ENCODE measurements around the gene PTPRM. TPM values are rescaled to one million over a fixed set of nuclear protein-coding genes. Genes with fewer than 3 reads are reported as not detected.

The PTPRM gene
- total RNA-seq, 1 experiment from 2014 or later, result 11.1 TPM

- Mint-ChIP-seq H3K9me3 (no peaks in the 10 kb centered on the region), H3K4me1 (peaks cover 46% of the 10 kb centered on the region), H3K27me3 (ENCODE audit: low read depth) (no peaks in the 10 kb centered on the region), H3K4me3 (no peak overlapping the region), H3K36me3 (no peaks in the 10 kb centered on the region), H3K27ac (no peak overlapping the region)
- ChIA-PET POLR2A (no interaction called here), CTCF (interaction anchor here (1.0 kb wide), 1 partner anchor 12 kb away, joined by 3 read pairs; no protein-coding TSS in a partner anchor)
- no peak for DNase-seq (ENCODE audit: low spot score)
- no peak for ATAC-seq
- no peak for TF ChIP-seq FOXP1 (CRISPR knock-in tag; IDR thresholded peaks at IDR 0.05; ENCODE audit: borderline replicate concordance)
- no peak for TF ChIP-seq AR (CRISPR knock-in tag; IDR thresholded peaks at IDR 0.05)
- no peak for TF ChIP-seq CBFB (CRISPR knock-in tag; IDR thresholded peaks at IDR 0.05; ENCODE audit: low read depth)
- TF ChIP-seq TP53 (CRISPR knock-in tag; IDR thresholded peaks at IDR 0.05), result no peak
- TF ChIP-seq EMX1 (CRISPR knock-in tag; IDR thresholded peaks at IDR 0.05), result no peak
- TF ChIP-seq ZNF219 (CRISPR knock-in tag; IDR thresholded peaks at IDR 0.05; ENCODE audit: borderline replicate concordance), result no peak
- no peak for TF ChIP-seq ATF1 (CRISPR knock-in tag; IDR thresholded peaks at IDR 0.05)
- no peak for TF ChIP-seq ZNF512 (CRISPR knock-in tag; IDR thresholded peaks at IDR 0.05; ENCODE audit: borderline replicate concordance)
- no peak for TF ChIP-seq PRRX2 (CRISPR knock-in tag; IDR thresholded peaks at IDR 0.05)
- TF ChIP-seq USF1 (CRISPR knock-in tag; IDR thresholded peaks at IDR 0.05), result no peak
Measured at GRCh38 chr18:8248576-8248975, 681.5 kb downstream of the PTPRM start.

- ChIA-PET CTCF (no interaction called here), POLR2A (no interaction called here)
- ATAC-seq (no peak), DNase-seq (ENCODE audit: low spot score) (no peak)
- Mint-ChIP-seq H3K4me1 (peaks cover 49% of the 10 kb centered on the region), H3K4me3 (no peak overlapping the region), H3K9me3 (no peaks in the 10 kb centered on the region), H3K27ac (no peak overlapping the region), H3K27me3 (ENCODE audit: low read depth) (no peaks in the 10 kb centered on the region), H3K36me3 (no peaks in the 10 kb centered on the region)
- TF ChIP-seq ZMAT4 (CRISPR knock-in tag; IDR thresholded peaks at IDR 0.05) (no peak), ZNF219 (CRISPR knock-in tag; IDR thresholded peaks at IDR 0.05; ENCODE audit: borderline replicate concordance) (no peak), RELA (CRISPR knock-in tag; IDR thresholded peaks at IDR 0.05; ENCODE audit: borderline replicate concordance) (no peak), ZNF263 (CRISPR knock-in tag; IDR thresholded peaks at IDR 0.05; ENCODE audit: low read depth) (no peak), RORB (CRISPR knock-in tag; IDR thresholded peaks at IDR 0.05) (no peak), FOXJ3 (CRISPR knock-in tag; IDR thresholded peaks at IDR 0.05; ENCODE audit: borderline replicate concordance) (no peak)
Measured at GRCh38 chr18:8249811-8250210, 682.7 kb downstream of the PTPRM start.

- POLR2A ChIA-PET, result no interaction called here
- ATAC-seq, result peak; percentile 52; the same call in 1 of the 2 replicates
- TF ChIP-seq FOXP4 (CRISPR knock-in tag; IDR thresholded peaks at IDR 0.05), result no peak
- no peak for TF ChIP-seq SMAD3 (CRISPR knock-in tag; IDR thresholded peaks at IDR 0.05; ENCODE audit: borderline replicate concordance)
- no peak for TF ChIP-seq GTF2I (CRISPR knock-in tag; conservative IDR thresholded peaks at IDR 0.05)
- TF ChIP-seq IRF2 (CRISPR knock-in tag; IDR thresholded peaks at IDR 0.05; ENCODE audit: borderline replicate concordance, low read depth), result no peak
- TF ChIP-seq AR (CRISPR knock-in tag; IDR thresholded peaks at IDR 0.05), result no peak
- TF ChIP-seq NFATC4 (CRISPR knock-in tag; IDR thresholded peaks at IDR 0.05), result no peak
- no peak for TF ChIP-seq IRF1 (CRISPR knock-in tag; IDR thresholded peaks at IDR 0.05)
- no peak for TF ChIP-seq SOX15 (CRISPR knock-in tag; IDR thresholded peaks at IDR 0.05)
- TF ChIP-seq TP53 (CRISPR knock-in tag; IDR thresholded peaks at IDR 0.05), result no peak
Measured at GRCh38 chr18:8252371-8252770, 685.3 kb downstream of the PTPRM start.

More at GRCh38 chr18:8252371-8252770, 685.3 kb downstream of the PTPRM start:
- no peaks in the 10 kb centered on the region for H3K36me3 Mint-ChIP-seq
- H3K27me3 Mint-ChIP-seq (ENCODE audit: low read depth), result no peaks in the 10 kb centered on the region
- CTCF ChIA-PET, result interaction anchor here (1.7 kb wide), 1 partner anchor 463 kb away, joined by 6 read pairs; no protein-coding TSS in a partner anchor
- no peak for DNase-seq (ENCODE audit: low spot score)
- no peak overlapping the region; the same call in 1 of the 2 replicates for H3K27ac Mint-ChIP-seq
- H3K9me3 Mint-ChIP-seq, result no peaks in the 10 kb centered on the region
- peaks cover 49% of the 10 kb centered on the region for H3K4me1 Mint-ChIP-seq
- no peak overlapping the region for H3K4me3 Mint-ChIP-seq
